ENCODE data around the gene MLLT1.

MLLT1 gene

DNA sequence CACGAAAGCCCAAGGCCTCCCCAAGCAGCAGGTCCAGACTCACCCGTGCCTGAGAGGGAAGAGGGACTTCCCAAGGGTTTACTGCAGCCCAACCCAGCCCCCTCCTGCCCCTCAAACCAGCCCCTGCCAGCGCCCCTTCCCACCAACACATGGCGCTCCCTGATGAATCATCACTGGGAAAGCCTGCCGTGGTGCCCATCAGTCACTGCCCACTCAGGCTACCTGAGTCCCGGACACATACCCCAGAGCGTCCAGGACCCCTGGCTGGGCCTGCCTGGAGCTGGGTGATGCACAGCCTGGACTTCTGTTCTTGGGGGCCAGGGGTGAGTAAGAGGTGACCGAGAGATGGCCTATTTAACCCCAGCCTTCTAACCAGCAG, 60.6 kb downstream of the MLLT1 start:
- Histone ChIP-seq H3K27me3 (ENCODE audit: low read length) (no peaks in the 10 kb centered on the region), H3K9ac (ENCODE audit: low read length) (no peak overlapping the region), H3K4me2 (ENCODE audit: low read depth, low read length, poor library complexity, severe bottlenecking) (no peak overlapping the region), H3K9me2 (replicated peaks; ENCODE audit: insufficient read depth, low read length) (no peaks in the 10 kb centered on the region), H3K4me3 (ENCODE audit: insufficient read depth, low read length, poor library complexity, severe bottlenecking) (no peak overlapping the region), H4K20me1 (ENCODE audit: low read depth, low read length) (no peaks in the 10 kb centered on the region), H3K36me3 (ENCODE audit: low read length) (no peaks in the 10 kb centered on the region), H3F3A (ENCODE audit: insufficient read depth) (no peaks in the 10 kb centered on the region), H2AFZ (ENCODE audit: low read depth, low read length, severe bottlenecking) (no peak overlapping the region), H3K27ac (ENCODE audit: low read depth, low read length) (no peak overlapping the region), H3K9me3 (ENCODE audit: insufficient read depth, low read length) (no peaks in the 10 kb centered on the region), H3K79me2 (ENCODE audit: insufficient read depth, low read length) (no peaks in the 10 kb centered on the region)
- no peak for TF ChIP-seq EZH2phosphoT487 (conservative IDR thresholded peaks at IDR 0.05; ENCODE audit: low read length)
- TF ChIP-seq, protein P1, sequence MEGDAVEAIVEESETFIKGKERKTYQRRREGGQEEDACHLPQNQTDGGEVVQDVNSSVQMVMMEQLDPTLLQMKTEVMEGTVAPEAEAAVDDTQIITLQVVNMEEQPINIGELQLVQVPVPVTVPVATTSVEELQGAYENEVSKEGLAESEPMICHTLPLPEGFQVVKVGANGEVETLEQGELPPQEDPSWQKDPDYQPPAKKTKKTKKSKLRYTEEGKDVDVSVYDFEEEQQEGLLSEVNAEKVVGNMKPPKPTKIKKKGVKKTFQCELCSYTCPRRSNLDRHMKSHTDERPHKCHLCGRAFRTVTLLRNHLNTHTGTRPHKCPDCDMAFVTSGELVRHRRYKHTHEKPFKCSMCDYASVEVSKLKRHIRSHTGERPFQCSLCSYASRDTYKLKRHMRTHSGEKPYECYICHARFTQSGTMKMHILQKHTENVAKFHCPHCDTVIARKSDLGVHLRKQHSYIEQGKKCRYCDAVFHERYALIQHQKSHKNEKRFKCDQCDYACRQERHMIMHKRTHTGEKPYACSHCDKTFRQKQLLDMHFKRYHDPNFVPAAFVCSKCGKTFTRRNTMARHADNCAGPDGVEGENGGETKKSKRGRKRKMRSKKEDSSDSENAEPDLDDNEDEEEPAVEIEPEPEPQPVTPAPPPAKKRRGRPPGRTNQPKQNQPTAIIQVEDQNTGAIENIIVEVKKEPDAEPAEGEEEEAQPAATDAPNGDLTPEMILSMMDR (IDR thresholded peaks at IDR 0.05; ENCODE audit: insufficient read depth, low read length, poor library complexity, severe bottlenecking): no peak

DNA sequence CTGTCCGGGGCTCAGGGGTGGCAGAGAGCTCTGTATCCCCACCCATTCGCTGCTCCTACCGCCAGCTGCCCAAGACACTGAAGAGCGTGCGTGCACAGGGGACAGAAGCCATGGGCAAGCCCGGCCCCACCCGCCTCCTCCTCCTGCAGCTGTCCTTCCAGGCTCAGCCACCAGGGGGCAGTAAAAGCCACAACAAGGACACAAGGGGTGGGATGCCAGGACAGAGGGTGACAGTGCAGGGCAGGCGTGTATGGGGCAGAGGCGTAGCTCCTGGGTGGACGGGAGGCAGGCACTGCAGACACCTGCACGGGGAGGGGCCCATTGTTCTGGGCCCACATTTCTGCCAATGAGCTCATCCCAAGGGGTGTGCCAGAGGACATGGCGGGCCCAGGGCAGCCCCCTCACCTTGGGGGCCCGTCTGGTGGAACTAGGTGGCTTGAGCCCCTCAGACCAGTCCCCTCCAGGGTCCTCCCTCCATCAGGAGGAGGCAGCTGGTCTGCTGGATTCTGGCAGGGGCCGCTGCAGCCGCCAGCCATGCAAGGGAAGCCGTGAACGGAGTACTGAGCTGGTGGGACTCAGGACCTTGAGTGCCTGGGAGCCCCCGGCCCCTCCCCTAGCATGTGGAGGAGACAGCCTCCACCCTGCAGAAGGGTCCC, 61.2 kb downstream of the MLLT1 start:
- Histone ChIP-seq H3K36me3 (ENCODE audit: low read length) (no peaks in the 10 kb centered on the region), H3K79me2 (ENCODE audit: insufficient read depth, low read length) (no peaks in the 10 kb centered on the region), H4K20me1 (ENCODE audit: low read depth, low read length) (no peaks in the 10 kb centered on the region), H3K4me3 (ENCODE audit: insufficient read depth, low read length, poor library complexity, severe bottlenecking) (no peak overlapping the region), H2AFZ (ENCODE audit: low read depth, low read length, severe bottlenecking) (no peak overlapping the region), H3K4me2 (ENCODE audit: low read depth, low read length, poor library complexity, severe bottlenecking) (no peak overlapping the region), H3K27ac (ENCODE audit: low read depth, low read length) (no peak overlapping the region), H3K9me2 (replicated peaks; ENCODE audit: insufficient read depth, low read length) (no peaks in the 10 kb centered on the region), H3F3A (ENCODE audit: insufficient read depth) (no peaks in the 10 kb centered on the region), H3K27me3 (ENCODE audit: low read length) (no peaks in the 10 kb centered on the region), H3K9ac (ENCODE audit: low read length) (no peak overlapping the region), H3K9me3 (ENCODE audit: insufficient read depth, low read length) (no peaks in the 10 kb centered on the region)
- TF ChIP-seq, protein P1 (IDR thresholded peaks at IDR 0.05; ENCODE audit: insufficient read depth, low read length, poor library complexity, severe bottlenecking): peak; percentile 91
- no peak for TF ChIP-seq EZH2phosphoT487 (conservative IDR thresholded peaks at IDR 0.05; ENCODE audit: low read length)

DNA sequence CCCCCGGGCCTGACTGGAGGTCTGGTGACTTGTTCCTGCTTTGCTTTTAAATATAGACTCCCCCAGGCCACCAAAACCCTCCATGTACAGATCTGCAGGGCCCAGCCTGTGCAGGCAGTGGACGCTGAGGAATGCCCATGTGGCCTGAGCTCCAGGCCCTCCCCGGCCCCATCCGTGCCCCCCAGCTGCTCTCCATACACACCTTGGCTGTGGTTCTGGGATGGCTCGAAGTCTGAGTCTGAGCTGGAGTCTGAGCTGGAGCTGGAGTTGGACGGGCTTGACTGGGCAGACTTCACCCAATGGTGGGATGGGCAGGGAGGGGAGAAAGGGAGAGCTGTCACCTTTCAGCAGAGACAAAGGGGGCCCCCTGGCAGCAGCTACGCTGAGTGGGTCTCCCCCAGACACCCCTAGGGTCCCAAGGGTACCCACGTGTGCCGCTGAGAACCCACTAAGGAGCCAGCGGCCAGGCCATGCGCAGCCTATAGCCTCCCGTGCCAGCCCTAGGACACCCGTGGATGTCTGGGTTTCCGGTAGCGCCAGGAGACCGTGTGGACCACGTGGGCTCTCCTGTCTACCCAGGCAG, 61.9 kb downstream of the MLLT1 start:
- Histone ChIP-seq H2AFZ (ENCODE audit: low read depth, low read length, severe bottlenecking) (no peak overlapping the region), H3K9me2 (replicated peaks; ENCODE audit: insufficient read depth, low read length) (no peaks in the 10 kb centered on the region), H3K9me3 (ENCODE audit: insufficient read depth, low read length) (no peaks in the 10 kb centered on the region), H4K20me1 (ENCODE audit: low read depth, low read length) (no peaks in the 10 kb centered on the region), H3K27ac (ENCODE audit: low read depth, low read length) (no peak overlapping the region), H3F3A (ENCODE audit: insufficient read depth) (no peaks in the 10 kb centered on the region), H3K27me3 (ENCODE audit: low read length) (no peaks in the 10 kb centered on the region), H3K4me2 (ENCODE audit: low read depth, low read length, poor library complexity, severe bottlenecking) (no peak overlapping the region), H3K79me2 (ENCODE audit: insufficient read depth, low read length) (no peaks in the 10 kb centered on the region), H3K9ac (ENCODE audit: low read length) (no peak overlapping the region), H3K4me3 (ENCODE audit: insufficient read depth, low read length, poor library complexity, severe bottlenecking) (no peak overlapping the region), H3K36me3 (ENCODE audit: low read length) (no peaks in the 10 kb centered on the region)
- TF ChIP-seq EZH2phosphoT487 (conservative IDR thresholded peaks at IDR 0.05; ENCODE audit: low read length): no peak
- TF ChIP-seq, protein P1 (IDR thresholded peaks at IDR 0.05; ENCODE audit: insufficient read depth, low read length, poor library complexity, severe bottlenecking): no peak
